ENCODE data around the gene ADARB2. TPM values are rescaled to one million over a fixed set of nuclear protein-coding genes. Genes with fewer than 3 reads are reported as not detected.

Gene ADARB2
- total and polyA plus RNA-seq, 8 donors = 0.34 to 24.7 (median 3.2) TPM

DNA sequence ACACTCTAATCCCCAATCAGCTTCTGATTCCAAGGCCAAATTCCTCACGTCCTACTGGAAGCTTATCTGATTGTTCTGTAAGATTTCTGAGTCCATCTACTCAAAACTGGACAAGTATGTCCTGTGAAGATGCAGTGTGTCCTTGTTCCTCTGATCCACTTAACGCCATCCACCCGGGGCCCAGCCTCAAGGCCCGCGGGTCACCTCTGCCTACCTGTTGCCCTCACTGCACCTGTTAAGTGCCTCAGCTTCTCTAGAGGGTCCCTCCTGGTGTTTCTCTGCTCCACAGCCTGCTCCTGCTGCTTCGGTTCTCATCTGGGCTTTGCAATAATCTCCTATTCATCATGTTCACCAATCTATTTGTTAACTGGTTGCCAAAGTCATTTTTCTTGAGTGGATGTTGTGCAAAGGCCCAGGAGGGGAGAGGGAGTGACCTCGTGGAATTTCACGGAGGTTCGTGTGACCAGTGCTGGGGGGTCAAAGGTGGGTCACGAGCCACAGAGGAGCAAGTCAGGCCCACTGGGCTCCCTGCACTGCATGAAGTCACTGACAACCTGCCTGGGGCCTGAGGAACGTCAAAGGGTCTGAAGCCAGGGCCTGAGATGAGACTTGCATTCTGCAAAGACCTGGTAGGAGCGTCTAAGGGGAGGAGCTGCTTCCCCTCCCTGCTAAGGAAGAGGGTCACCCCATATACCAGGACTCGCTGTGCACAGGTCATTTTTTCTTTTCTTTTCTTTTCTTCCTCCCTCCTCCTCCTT is 343.0 kb downstream of the ADARB2 start:
- H3K9me3 ChIP-seq = no peaks in the 10 kb centered on the region
- TF ChIP-seq, protein P1, sequence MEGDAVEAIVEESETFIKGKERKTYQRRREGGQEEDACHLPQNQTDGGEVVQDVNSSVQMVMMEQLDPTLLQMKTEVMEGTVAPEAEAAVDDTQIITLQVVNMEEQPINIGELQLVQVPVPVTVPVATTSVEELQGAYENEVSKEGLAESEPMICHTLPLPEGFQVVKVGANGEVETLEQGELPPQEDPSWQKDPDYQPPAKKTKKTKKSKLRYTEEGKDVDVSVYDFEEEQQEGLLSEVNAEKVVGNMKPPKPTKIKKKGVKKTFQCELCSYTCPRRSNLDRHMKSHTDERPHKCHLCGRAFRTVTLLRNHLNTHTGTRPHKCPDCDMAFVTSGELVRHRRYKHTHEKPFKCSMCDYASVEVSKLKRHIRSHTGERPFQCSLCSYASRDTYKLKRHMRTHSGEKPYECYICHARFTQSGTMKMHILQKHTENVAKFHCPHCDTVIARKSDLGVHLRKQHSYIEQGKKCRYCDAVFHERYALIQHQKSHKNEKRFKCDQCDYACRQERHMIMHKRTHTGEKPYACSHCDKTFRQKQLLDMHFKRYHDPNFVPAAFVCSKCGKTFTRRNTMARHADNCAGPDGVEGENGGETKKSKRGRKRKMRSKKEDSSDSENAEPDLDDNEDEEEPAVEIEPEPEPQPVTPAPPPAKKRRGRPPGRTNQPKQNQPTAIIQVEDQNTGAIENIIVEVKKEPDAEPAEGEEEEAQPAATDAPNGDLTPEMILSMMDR (IDR thresholded peaks at IDR 0.05) = no peak
- ATAC-seq (no peak), DNase-seq (no peak), FAIRE-seq (no peak)
- H3K4me1 ChIP-seq = no peaks in the 10 kb centered on the region
- H3K4me3 ChIP-seq = no peak overlapping the region
- H3K36me3 ChIP-seq = no peaks in the 10 kb centered on the region
- H3K27me3 ChIP-seq = no peaks in the 10 kb centered on the region
- intact Hi-C loops (cut with DNase I) = no loop called here
- no peak overlapping the region for H3K27ac ChIP-seq
- WGBS, 2 donors = 56 to 60% methylated on average over 13 of the region's 13 CpGs

- H3K36me3 ChIP-seq = no peaks in the 10 kb centered on the region
- no peaks in the 10 kb centered on the region for H3K27me3 ChIP-seq
- no peaks in the 10 kb centered on the region for H3K9me3 ChIP-seq
- H3K4me3 ChIP-seq = no peak overlapping the region
- intact Hi-C loops (cut with DNase I) = no loop called here
- 78 to 79% methylated on average over 8 of the region's 8 CpGs for WGBS, 2 donors
- no peaks in the 10 kb centered on the region for H3K4me1 ChIP-seq
- DNase-seq = no peak
- ATAC-seq = no peak
- TF ChIP-seq, protein P1 (IDR thresholded peaks at IDR 0.05) = no peak
- H3K27ac ChIP-seq = no peak overlapping the region
- no peak for FAIRE-seq
Measured at GRCh38 chr10:1393481-1393880, 343.8 kb downstream of the ADARB2 start.

GRCh38 chr10:1392127-1392526 is 345.2 kb downstream of the ADARB2 start:
- no peaks in the 10 kb centered on the region for H3K9me3 ChIP-seq
- intact Hi-C loops (cut with DNase I) = no loop called here
- TF ChIP-seq, protein P1 (IDR thresholded peaks at IDR 0.05) = no peak
- no peaks in the 10 kb centered on the region for H3K4me1 ChIP-seq
- no peaks in the 10 kb centered on the region for H3K27me3 ChIP-seq
- 47 to 67% methylated on average over 4 of the region's 4 CpGs for WGBS, 2 donors
- H3K27ac ChIP-seq = no peak overlapping the region
- ATAC-seq (no peak), FAIRE-seq (no peak), DNase-seq (no peak)
- no peaks in the 10 kb centered on the region for H3K36me3 ChIP-seq
- no peak overlapping the region for H3K4me3 ChIP-seq

- no peak overlapping the region for H3K27ac ChIP-seq
- TF ChIP-seq, protein P1 (IDR thresholded peaks at IDR 0.05) = no peak
- no peaks in the 10 kb centered on the region for H3K9me3 ChIP-seq
- H3K27me3 ChIP-seq = peaks cover 0 to 3% (median 0%) of the 10 kb centered on the region in 4 donors
- intact Hi-C loops (cut with DNase I) = no loop called here
- H3K4me3 ChIP-seq = no peak overlapping the region
- FAIRE-seq (no peak), DNase-seq (no peak), ATAC-seq (no peak)
- no peaks in the 10 kb centered on the region for H3K36me3 ChIP-seq
- 72 to 77% methylated on average over 3 of the region's 3 CpGs for WGBS, 2 donors
- H3K4me1 ChIP-seq = no peaks in the 10 kb centered on the region
Measured at GRCh38 chr10:1390200-1390599, 347.1 kb downstream of the ADARB2 start.

- Histone ChIP-seq H3K27me3 (peaks cover 0 to 6% (median 1%) of the 10 kb centered on the region in 4 donors), H3K36me3 (no peaks in the 10 kb centered on the region), H3K9me3 (no peaks in the 10 kb centered on the region), H3K4me1 (no peaks in the 10 kb centered on the region), H3K4me3 (no peak overlapping the region), H3K27ac (no peak overlapping the region)
- DNase-seq (no peak), FAIRE-seq (no peak), ATAC-seq (no peak)
- TF ChIP-seq, protein P1 (IDR thresholded peaks at IDR 0.05) = no peak
- intact Hi-C loops (cut with DNase I) = no loop called here
- WGBS, 2 donors = 47 to 63% methylated on average over 5 of the region's 5 CpGs
Measured at GRCh38 chr10:1384026-1384425, 353.3 kb downstream of the ADARB2 start.
